K562 (cell line): ENCODE results near the gene SRRM5. TPM values are rescaled to one million over a fixed set of nuclear protein-coding genes. Genes with fewer than 3 reads are reported as not detected.

Source experiments
- FOXA1 ChIP-seq: fragments of 450-650 bp; IDR thresholded peaks from 2 replicates; pipeline ENCODE4 v1.6.1; 2016; ENCODE audit warnings: mild to moderate bottlenecking, borderline replicate concordance
- GABPB2 ChIP-seq: fragments of 250-450 bp; sonication (Bioruptor Pico); conservative IDR thresholded peaks from 2 replicates; pipeline ENCODE4 v1.5.1; 2021; ENCODE audit warnings: mild to moderate bottlenecking
- GATA2 ChIP-seq: sonication (generic); formaldehyde crosslinking; IDR thresholded peaks from 2 replicates; pipeline ENCODE4 v1.4.0; 2020; ENCODE audit warnings: mild to moderate bottlenecking, missing genetic modification reagents
- HES1 ChIP-seq: fragments of 450-650 bp; IDR thresholded peaks from 2 replicates; pipeline ENCODE4 v1.6.1; 2016; ENCODE audit warnings: low read depth, mild to moderate bottlenecking, moderate library complexity
- HNRNPK ChIP-seq: fragments of 200-400 bp; formaldehyde crosslinking; IDR thresholded peaks from one replicate; pipeline ENCODE4 v1.6.1; 2018; ENCODE audit warnings: mild to moderate bottlenecking, low read depth, low read length; ENCODE audit not compliant: poor library complexity, severe bottlenecking
- NCOA2 ChIP-seq, 2 experiments: fragments of 450-650 bp; IDR thresholded peaks; 2 replicates each; pipeline ENCODE4 v1.6.1; 2018; ENCODE audit warnings: mild to moderate bottlenecking in 2 of 2, moderate library complexity in 1 of 2; ENCODE audit not compliant: partially characterized antibody in 2 of 2
- SIRT6 ChIP-seq: IDR thresholded peaks from one replicate; pipeline ENCODE4 v1.6.1; 2012; ENCODE audit warnings: low read depth, mild to moderate bottlenecking, control low read depth, inconsistent platforms, low read length, moderate library complexity
- SLC30A9 ChIP-seq: fragments of 250-450 bp; sonication (Bioruptor Pico); IDR thresholded peaks from 2 replicates; pipeline ENCODE4 v1.8.0; 2022; ENCODE audit warnings: mild to moderate bottlenecking, moderate library complexity
- USF1 ChIP-seq: sonication (generic); formaldehyde crosslinking; IDR thresholded peaks from 2 replicates; pipeline ENCODE4 v1.9.0; 2022; ENCODE audit warnings: mild to moderate bottlenecking, missing genetic modification reagents
- YY1 ChIP-seq, 3 experiments: IDR thresholded peaks; 2 replicates each; pipeline ENCODE4 v1.6.1; 2011; ENCODE audit warnings: low read length in 2 of 3, mild to moderate bottlenecking in 2 of 3, moderate library complexity in 2 of 3, borderline replicate concordance in 1 of 3, control low read depth in 1 of 3, low read depth in 1 of 3; ENCODE audit not compliant: insufficient read depth in 3 of 3, insufficient replicate concordance in 2 of 3, control insufficient read depth in 1 of 3, insufficient read length in 1 of 3; ENCODE audit errors: extremely low read depth in 1 of 3
- ZNF134 ChIP-seq: fragments of 250-450 bp; sonication (Bioruptor Pico); conservative IDR thresholded peaks from 2 replicates; pipeline ENCODE4 v1.4.0; 2020
- ZNF280A ChIP-seq: fragments of 450-650 bp; IDR thresholded peaks from 2 replicates; pipeline ENCODE4 v1.6.1; 2018; ENCODE audit warnings: mild to moderate bottlenecking, low read depth; ENCODE audit not compliant: partially characterized antibody
- polyA plus RNA-seq, 8 experiments: library from polyadenylated mRNA; depleted of rRNA in 4 of 8; stranded (reverse) in 5 of 8; unstranded in 3 of 8; fragments of >200 nt; fragmentation: Nextera tagmentation in 2 of 8; fragmentation: Illumina TruSeq in 1 of 8; extraction: Ambion mirVana in 2 of 8; extraction: Trizol in 1 of 8; gene quantifications; 2 replicates each; pipeline versions ENCODE4 v1.2.1 to v1.2.3, GENCODE V29; 2011 to 2014; ENCODE audit warnings: inconsistent platforms in 1 of 8, missing spikeins in 1 of 8
- total RNA-seq, 7 experiments: library from RNA; depleted of rRNA in 6 of 7; stranded (reverse); fragments of >200 nt in 6 of 7; fragmentation: Illumina TruSeq in 2 of 7; extraction: Trizol in 2 of 7; gene quantifications; 2 replicates each; pipeline versions ENCODE4 v1.2.1 to v1.2.3, GENCODE V29; 2011 to 2021; ENCODE audit warnings: low replicate concordance in 1 of 7
- TF ChIP-seq, protein P1 (sequence below), 2 experiments: fragments of 450-650 bp; conservative IDR thresholded peaks; 2 replicates each; pipeline ENCODE4 v1.6.1; 2017; ENCODE audit warnings: mild to moderate bottlenecking in 2 of 2, moderate library complexity in 2 of 2
- TF ChIP-seq, protein P2 (sequence below): fragments of 200-800 bp; sonication (Bioruptor generic); IDR thresholded peaks from 2 replicates; pipeline ENCODE4 v1.6.1; 2017; ENCODE audit warnings: missing genetic modification characterization, missing compliant biosample characterization
- TF ChIP-seq, protein P3 (sequence below): sonication (generic); IDR thresholded peaks from 2 replicates; pipeline ENCODE4 v1.6.1; 2016

Gene SRRM5
- total and polyA plus RNA-seq, 9 of the 15 experiments (the other 6 are each of a cell fraction or from before 2014, with no cell fraction given): 0.09 to 0.45 (median 0.18) TPM; not detected in 2

DNA sequence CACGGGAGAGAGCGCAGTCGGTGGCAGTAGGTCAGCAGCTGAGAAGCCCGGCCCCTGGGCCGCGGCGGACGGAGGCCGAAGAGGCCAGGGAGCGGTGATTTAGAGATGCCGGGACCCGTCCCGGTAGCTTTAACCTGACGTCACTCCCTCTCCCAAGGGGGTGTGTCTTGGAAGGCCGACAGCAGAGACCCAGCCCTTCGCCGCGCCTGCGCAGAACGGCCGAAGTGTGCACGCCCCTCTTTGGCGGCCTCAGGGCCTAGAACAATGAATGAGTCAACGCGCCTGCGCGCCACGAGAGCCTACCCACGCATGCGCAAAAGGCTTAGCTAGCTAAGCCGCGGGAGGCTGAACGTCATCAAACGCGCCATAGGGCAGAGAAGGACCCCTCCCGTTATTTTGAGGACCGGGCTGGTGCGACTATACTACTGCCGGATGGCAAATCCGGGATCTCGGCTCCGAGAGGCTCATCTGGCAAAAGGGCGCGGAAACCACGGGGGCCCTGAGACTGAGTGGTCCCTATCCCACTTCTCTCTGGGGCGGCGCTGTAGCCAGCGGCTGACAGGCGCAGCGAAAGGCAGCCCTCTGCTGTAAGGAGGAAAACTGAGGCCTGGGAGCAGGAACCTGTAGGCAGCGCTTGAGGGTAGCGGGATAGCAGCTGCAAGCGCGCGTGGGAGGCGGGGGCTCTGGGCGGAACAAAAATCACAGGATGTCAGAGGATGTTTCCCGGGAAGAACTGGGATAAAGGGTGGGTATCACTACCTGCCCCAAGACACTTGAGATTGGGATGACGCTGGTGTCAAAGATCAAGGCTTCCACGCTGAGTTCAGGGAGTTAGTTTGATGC lies 15.7 kb upstream of the SRRM5 start, which contains the start of the genes IRGQ and ZNF576 (continued):
- TF ChIP-seq HES1: no peak
- TF ChIP-seq USF1 (CRISPR knock-in tag): no peak
- peak in 1 of 3 experiments; percentile 14 for TF ChIP-seq YY1 (IDR thresholded peaks at IDR 0.05; ENCODE audit: borderline replicate concordance in 1 of 3, control insufficient read depth in 1 of 3, extremely low read depth in 1 of 3, insufficient read depth in 3 of 3, insufficient read length in 1 of 3, insufficient replicate concordance in 2 of 3, low read depth in 1 of 3, low read length in 2 of 3)
- no peak for TF ChIP-seq SLC30A9
- TF ChIP-seq FOXA1: no peak
- TF ChIP-seq, protein P1, sequence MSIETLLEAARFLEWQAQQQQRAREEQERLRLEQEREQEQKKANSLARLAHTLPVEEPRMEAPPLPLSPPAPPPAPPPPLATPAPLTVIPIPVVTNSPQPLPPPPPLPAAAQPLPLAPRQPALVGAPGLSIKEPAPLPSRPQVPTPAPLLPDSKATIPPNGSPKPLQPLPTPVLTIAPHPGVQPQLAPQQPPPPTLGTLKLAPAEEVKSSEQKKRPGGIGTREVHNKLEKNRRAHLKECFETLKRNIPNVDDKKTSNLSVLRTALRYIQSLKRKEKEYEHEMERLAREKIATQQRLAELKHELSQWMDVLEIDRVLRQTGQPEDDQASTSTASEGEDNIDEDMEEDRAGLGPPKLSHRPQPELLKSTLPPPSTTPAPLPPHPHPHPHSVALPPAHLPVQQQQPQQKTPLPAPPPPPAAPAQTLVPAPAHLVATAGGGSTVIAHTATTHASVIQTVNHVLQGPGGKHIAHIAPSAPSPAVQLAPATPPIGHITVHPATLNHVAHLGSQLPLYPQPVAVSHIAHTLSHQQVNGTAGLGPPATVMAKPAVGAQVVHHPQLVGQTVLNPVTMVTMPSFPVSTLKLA (conservative IDR thresholded peaks at IDR 0.05): peak; percentile 71 to 87
- TF ChIP-seq HNRNPK: no peak
- 0 out of 2 replicates have a peak, but pooled peaks have one; percentile 34 for TF ChIP-seq ZNF134
- TF ChIP-seq GABPB2 (CRISPR knock-in tag): no peak
- no peak for TF ChIP-seq GATA2 (CRISPR knock-in tag)
- TF ChIP-seq, protein P2, sequence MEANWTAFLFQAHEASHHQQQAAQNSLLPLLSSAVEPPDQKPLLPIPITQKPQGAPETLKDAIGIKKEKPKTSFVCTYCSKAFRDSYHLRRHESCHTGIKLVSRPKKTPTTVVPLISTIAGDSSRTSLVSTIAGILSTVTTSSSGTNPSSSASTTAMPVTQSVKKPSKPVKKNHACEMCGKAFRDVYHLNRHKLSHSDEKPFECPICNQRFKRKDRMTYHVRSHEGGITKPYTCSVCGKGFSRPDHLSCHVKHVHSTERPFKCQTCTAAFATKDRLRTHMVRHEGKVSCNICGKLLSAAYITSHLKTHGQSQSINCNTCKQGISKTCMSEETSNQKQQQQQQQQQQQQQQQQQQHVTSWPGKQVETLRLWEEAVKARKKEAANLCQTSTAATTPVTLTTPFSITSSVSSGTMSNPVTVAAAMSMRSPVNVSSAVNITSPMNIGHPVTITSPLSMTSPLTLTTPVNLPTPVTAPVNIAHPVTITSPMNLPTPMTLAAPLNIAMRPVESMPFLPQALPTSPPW (CRISPR knock-in tag): no peak; the same call in 1 of the 2 replicates
- no peak for TF ChIP-seq ZNF280A
- TF ChIP-seq SIRT6: no peak
- TF ChIP-seq NCOA2 (IDR thresholded peaks at IDR 0.05; ENCODE audit: partially characterized antibody in 2 of 2): peak in 1 of 2 experiments; percentile 99
- TF ChIP-seq, protein P3, sequence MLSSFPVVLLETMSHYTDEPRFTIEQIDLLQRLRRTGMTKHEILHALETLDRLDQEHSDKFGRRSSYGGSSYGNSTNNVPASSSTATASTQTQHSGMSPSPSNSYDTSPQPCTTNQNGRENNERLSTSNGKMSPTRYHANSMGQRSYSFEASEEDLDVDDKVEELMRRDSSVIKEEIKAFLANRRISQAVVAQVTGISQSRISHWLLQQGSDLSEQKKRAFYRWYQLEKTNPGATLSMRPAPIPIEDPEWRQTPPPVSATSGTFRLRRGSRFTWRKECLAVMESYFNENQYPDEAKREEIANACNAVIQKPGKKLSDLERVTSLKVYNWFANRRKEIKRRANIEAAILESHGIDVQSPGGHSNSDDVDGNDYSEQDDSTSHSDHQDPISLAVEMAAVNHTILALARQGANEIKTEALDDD: no peak
